COLO829 (cell line): ENCODE measurements around the gene TBX15.
"Not testable (repeated sequence)": the region's sequence is repeated elsewhere in the genome, so short reads cannot be mapped to it uniquely, and the experiment has no call there.

Experiments used
- DNase-seq: peaks from one replicate; pipeline ENCODE4 v3.0.0; 2012; ENCODE audit warnings: low spot score

Gene TBX15

GRCh38 chr1:118926261-118926660 lies 61.9 kb downstream of the TBX15 start:
- DNase-seq, result no peak

DNA sequence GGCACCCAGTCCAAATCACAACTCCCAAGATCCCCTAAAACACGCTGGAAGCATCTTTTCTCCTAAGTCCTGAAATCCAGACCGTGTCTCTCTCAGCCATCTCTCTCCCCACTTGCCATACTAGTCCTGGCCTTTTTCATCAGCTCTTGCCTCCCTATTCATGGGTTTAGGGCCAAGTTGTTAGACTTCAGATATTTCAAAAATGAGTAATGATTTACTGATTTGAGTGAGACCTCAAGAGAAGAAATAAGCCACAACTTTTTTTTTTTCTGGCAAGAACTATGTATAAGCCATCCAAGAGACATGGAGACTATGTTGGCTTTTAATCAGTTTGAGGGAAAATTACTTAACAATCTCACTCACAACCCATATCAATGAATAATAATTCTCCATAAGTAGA lies 62.5 kb downstream of the TBX15 start:
- no peak for DNase-seq

GRCh38 chr1:118923319-118923718 lies 64.8 kb downstream of the TBX15 start:
- no peak for DNase-seq

DNA sequence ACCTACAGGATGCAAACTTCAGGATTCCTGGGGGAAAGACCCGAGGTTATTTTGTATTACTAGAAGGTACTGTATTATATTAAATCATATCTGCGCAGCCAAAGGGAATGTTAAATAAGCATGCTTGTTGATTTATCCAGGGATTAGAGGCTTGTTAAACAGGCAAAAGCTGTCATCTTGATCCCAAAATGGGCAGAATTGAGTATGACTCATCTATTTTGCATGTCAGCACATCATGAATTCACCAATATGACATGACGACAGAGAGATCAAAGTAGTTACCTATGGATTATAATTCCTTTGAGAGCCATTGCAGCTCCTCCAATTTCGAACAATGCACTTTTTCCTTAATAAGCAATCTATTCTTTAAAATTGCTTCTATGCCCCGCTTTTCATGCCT lies 66.1 kb downstream of the TBX15 start:
- DNase-seq, result no peak

GRCh38 chr1:118920124-118920717 lies 67.9 kb downstream of the TBX15 start:
- DNase-seq, result no peak

GRCh38 chr1:118918940-118919259 lies 69.2 kb downstream of the TBX15 start:
- no peak for DNase-seq

- DNase-seq, result no peak
These were observed 69.8 kb downstream of the TBX15 start for GRCh38 chr1:118918230-118918939.

DNA sequence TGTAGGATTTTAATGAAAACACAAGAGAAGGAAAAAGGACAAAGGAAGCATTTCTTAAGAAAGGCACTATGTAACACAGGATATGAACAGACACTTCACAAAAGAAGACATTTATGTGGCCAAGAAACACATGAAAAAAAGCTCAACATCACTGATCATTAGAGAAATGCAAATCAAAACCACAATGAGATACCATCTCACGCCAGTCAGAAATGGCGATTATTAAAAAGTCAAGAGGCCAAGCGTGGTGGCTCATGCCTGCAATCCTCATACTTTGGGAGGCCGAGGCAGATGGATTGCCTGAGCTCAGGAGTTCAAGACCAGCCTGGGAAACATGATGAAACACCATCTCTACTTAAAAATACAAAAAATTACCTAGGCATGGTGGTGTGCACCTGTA lies 71.8 kb downstream of the TBX15 start:
- DNase-seq, result not testable (repeated sequence)

DNA sequence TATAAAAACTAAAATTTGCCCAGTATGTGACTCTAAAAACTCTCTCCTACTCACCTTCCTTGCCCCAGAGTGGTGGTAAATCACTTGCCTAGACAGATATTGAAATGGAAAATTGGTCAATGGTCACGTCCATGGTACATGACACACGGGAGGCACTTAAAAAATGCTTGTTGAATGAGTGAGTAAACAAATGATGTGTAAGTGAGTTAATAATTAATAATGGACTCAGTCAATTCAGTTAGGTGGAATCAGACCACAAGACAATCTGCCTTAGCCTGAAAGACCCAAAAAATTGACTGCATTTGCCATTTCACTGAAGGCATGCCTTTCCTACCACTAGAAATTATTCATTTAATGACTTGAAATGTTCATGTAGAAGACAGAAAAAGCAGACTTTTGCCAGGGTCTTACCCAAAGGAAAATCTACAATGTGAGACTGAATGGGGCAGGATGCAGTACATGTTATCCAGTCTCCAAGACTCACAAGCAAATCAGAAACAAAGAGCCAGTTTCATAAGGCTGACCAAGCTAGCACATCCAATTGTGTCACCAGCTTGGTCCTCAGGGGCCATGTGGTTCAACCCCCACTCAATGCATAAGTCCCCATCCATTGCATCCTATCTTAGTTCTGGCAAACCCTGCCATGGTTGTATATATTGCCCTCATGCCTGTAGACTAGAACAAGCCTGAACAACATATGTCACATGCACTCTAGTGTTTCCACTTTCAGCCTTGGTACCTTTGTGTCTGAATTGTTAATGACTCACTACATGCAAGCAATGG lies 73.6 kb downstream of the TBX15 start:
- DNase-seq, result no peak

DNA sequence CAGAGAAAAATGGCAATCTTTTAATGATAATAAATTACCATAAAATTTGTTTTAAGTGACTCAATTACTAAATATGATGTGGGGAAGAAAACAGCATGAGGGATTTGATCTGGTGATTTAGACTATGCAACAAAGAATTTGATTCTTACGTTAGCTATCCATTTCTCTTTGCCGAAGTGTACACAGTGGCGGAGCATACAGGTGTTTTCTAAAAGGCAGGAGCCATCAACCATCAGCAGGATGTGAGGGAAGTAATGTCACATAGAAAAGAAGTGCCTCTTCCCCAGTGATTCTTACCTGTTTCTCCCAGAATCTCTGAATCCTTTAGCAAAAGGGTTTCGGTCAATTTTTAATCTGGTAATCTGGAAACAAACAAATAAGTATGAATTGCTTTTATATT lies 74.3 kb downstream of the TBX15 start:
- no peak for DNase-seq

- DNase-seq, result no peak
These were observed 75.6 kb downstream of the TBX15 start for GRCh38 chr1:118912574-118912973.

DNA sequence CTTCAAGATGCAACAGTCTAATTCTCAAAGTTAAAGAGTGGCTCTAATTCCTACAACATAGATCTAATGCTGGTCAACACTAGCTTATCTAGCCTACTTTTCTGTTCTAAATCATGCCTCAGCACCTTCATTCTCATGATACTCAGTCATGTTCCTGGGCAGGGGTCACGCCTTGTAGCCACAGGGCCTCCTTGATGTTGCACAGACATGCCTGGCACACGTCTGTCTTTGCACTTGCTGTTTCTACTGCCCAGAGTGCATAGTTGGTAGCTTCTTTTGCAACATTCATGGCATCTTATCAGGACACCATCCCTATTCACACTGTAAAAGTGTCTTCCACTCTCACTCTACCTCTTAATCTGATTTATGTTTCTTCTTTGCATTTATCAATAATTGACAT lies 76.6 kb downstream of the TBX15 start:
- DNase-seq, result no peak

DNA sequence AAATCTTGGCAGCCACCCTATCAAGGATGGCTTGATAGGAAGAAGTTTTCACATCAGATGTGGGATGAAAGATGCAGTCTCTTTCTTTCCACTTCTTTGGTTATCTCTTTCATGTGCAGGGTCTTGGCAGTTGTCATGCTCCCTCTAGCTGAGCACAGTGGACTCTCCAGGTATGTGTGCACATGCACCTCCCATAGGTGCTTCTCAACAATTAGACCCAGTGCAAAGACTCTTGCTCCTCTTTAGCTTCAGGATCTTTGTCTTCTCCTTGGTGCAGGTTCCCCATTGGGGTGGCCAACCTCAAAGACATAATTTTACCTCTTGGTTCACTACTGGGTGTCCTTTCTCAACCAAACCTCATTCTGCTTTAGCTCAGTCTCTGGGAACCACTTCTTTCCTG lies 80.7 kb downstream of the TBX15 start:
- no peak for DNase-seq

- DNase-seq, result no peak
These were observed 82.5 kb downstream of the TBX15 start for GRCh38 chr1:118905671-118906070.

DNA sequence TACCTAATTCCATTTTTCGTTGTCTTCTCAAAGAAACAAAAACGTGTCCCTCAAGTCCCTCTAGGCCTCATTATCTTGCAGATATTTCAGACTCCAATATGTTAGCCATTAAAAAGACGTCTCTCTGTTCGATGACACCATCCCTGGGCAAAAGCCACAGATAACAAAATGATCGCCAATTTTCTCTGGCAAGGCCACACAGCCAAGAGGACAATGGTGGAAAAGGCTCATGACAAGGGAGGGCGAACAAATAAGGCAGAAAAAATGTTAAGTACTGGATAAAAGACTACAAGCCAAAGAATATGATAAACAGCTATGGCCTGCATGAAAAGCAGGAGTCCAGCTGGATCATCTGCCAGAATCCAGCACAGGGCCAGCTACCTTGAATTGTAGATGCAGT lies 82.9 kb downstream of the TBX15 start:
- no peak for DNase-seq

- no peak for DNase-seq
These were observed 85.4 kb downstream of the TBX15 start for GRCh38 chr1:118902711-118903191.

DNA sequence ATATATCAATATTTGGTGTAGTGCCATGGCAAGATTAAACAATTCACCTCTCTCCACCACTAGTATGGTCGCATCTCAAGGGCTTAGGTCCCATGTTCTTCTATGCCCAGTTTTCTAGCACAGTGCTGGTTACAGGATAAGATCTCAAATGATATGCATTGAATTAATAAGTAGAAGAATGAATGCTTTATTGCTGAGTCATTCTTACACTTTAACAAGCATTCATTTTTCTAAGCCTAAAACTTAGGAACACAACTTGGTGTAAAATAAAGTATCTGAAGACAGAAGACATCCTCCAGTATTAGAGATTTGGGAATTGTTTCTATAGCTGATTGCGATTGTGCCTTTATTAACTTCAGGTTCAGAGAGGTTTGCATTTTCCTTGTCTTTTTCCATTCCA lies 85.8 kb downstream of the TBX15 start:
- no peak for DNase-seq

DNA sequence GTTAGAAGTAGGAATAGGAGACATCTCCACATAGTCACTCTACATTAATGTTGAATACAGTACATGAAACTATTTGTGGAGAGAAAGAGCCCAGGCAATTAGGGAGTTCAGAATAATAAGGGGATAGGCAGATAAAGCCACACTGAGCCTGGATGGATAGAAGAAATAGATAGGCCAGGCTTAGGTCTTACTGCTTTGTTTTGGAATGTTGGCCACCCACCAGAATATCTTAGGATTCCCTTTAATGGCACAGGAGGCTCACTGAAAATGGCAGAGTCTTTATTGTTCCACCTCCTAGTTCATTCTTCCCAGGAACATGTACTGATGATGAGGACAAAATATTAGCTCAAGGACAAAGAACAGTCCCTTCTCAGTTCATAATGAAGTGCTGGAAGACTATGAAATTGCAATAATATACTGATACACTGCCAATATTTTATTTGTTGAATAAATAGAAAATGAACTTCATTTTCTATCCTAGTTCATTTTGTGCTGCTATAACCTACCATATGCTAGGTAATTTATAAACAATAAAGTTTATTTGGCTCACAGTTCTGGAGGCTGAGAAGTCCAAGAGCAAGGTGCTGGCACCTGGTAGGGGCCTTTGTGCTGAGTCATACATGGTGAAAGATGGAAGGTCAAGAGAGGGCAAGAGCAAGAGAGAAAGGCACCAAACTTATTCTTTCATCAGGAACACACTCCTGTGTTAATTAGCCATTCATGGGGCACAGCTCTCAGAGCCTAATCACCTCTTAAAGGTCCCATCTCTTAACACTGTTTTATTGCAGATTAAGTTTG lies 87.3 kb downstream of the TBX15 start:
- DNase-seq, result no peak

DNA sequence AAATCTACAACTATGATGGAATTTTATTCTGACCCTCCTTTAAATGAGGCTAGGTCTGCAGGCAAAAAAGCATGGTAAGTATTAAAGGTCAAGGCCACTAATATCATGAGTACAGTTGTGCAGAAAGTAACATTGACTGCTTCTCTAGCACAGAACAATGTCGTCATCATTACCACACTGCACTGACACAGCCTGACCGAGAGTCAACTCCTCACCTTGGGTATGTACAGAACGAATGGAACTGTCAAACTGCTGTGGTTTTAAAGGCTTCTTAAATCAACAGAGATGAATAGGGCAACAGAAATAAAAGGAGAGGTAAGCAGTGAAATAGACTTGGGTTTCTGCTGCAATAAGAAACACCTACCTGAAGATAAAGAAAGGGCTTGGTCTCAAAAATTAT lies 88.8 kb downstream of the TBX15 start:
- no peak for DNase-seq

- DNase-seq, result no peak
These were observed 89.4 kb downstream of the TBX15 start for GRCh38 chr1:118898712-118899111.

GRCh38 chr1:118896416-118896815 lies 91.7 kb downstream of the TBX15 start:
- DNase-seq, result no peak

DNA sequence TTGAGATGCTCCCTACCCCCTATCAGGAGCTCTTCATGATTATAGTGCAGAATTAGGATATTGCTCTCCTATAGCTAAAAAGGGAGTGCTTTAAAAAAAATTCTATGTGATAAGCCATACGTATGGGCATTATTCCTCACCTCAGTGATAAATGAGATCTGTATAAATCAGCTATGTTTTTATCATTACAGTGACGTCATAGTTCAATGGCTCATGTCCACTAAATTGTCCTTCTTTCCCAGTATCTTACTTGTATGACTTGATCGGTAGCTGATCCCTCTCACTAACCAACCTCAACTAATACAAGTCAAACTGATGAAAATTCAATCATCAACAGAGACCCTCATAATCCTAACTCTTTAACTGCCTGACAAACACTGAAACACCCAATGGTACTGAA lies 93.3 kb downstream of the TBX15 start:
- DNase-seq, result no peak
